NCI-H748 (cell line): ENCODE measurements around the gene EVA1C.
"Not testable (repeated sequence)": the region's sequence is repeated elsewhere in the genome, so short reads cannot be mapped to it uniquely, and the experiment has no call there.

Experiments used
- DNase-seq: peaks from one replicate; lab custom pipeline; 2025; ENCODE audit not compliant: unreplicated experiment; lab: John Stamatoyannopoulos, UW

EVA1C gene

GRCh38 chr21:32523988-32524719 lies 111.6 kb downstream of the EVA1C start:
- no peak for DNase-seq

- DNase-seq: no peak
These were observed 112.8 kb downstream of the EVA1C start for GRCh38 chr21:32525282-32525681.

GRCh38 chr21:32529679-32530078 lies 117.2 kb downstream of the EVA1C start:
- no peak for DNase-seq

GRCh38 chr21:32530809-32531208 lies 118.3 kb downstream of the EVA1C start:
- not testable (repeated sequence) for DNase-seq

- not testable (repeated sequence) for DNase-seq
These were observed 119.1 kb downstream of the EVA1C start for GRCh38 chr21:32531561-32531960.

GRCh38 chr21:32532636-32533035 lies 120.1 kb downstream of the EVA1C start:
- DNase-seq: no peak

GRCh38 chr21:32533053-32533452 lies 120.5 kb downstream of the EVA1C start:
- DNase-seq: no peak

GRCh38 chr21:32533611-32534010 lies 121.1 kb downstream of the EVA1C start:
- no peak for DNase-seq

GRCh38 chr21:32534113-32534512 lies 121.6 kb downstream of the EVA1C start:
- no peak for DNase-seq

- no peak for DNase-seq
These were observed 123.1 kb downstream of the EVA1C start for GRCh38 chr21:32535612-32536011.

- no peak for DNase-seq
These were observed 125.0 kb downstream of the EVA1C start for GRCh38 chr21:32537569-32537881.

- no peak for DNase-seq
These were observed 125.8 kb downstream of the EVA1C start for GRCh38 chr21:32538147-32538792.

GRCh38 chr21:32539378-32539777 lies 126.9 kb downstream of the EVA1C start:
- no peak for DNase-seq

- not testable (repeated sequence) for DNase-seq
These were observed 130.6 kb downstream of the EVA1C start for GRCh38 chr21:32543056-32543455.

GRCh38 chr21:32543975-32544374 lies 131.5 kb downstream of the EVA1C start:
- no peak for DNase-seq

GRCh38 chr21:32544697-32545096 lies 132.2 kb downstream of the EVA1C start:
- DNase-seq: no peak

- no peak for DNase-seq
These were observed 133.5 kb downstream of the EVA1C start for GRCh38 chr21:32545948-32546441.

GRCh38 chr21:32547018-32547417 lies 134.5 kb downstream of the EVA1C start:
- no peak for DNase-seq

GRCh38 chr21:32548978-32549377 lies 136.5 kb downstream of the EVA1C start:
- DNase-seq: no peak

GRCh38 chr21:32549440-32549839 lies 136.9 kb downstream of the EVA1C start:
- no peak for DNase-seq

- DNase-seq: no peak
These were observed 137.4 kb downstream of the EVA1C start for GRCh38 chr21:32549886-32550285.

- no peak for DNase-seq
These were observed 142.5 kb downstream of the EVA1C start for GRCh38 chr21:32554832-32555638.
